OCI-LY3 (cell line): ENCODE measurements around the gene KLK11.

Source experiments
- H2AFZ ChIP-seq: fragments of 200-600, 300-600 bp; shearing (Covaris generic); 2 replicates; pipeline ENCODE4 v1.6.0; 2014; ENCODE audit warnings: antibody characterized with exemption, low read depth, low read length
- H3K27ac ChIP-seq: fragments of 200-600, 300-600 bp; sonication (generic); 2 replicates; pipeline ENCODE4 v1.5.1; 2014; ENCODE audit warnings: mild to moderate bottlenecking, low read length, moderate library complexity, mixed read lengths
- H3K27me3 ChIP-seq: fragments of 200-600, 300-600 bp; sonication (generic); 2 replicates; pipeline ENCODE4 v1.6.1; 2014; ENCODE audit warnings: low read depth, low read length, mixed read lengths
- H3K36me3 ChIP-seq: fragments of 200-600, 300-600 bp; sonication (generic); replicated peaks from 2 replicates; pipeline ENCODE3; 2014; ENCODE audit warnings: low read depth, low read length, mixed read lengths
- H3K4me1 ChIP-seq: fragments of 300-600, 200-600 bp; sonication (generic); 2 replicates; pipeline ENCODE4 v1.6.1; 2014; ENCODE audit warnings: low read length, mixed read lengths
- H3K4me2 ChIP-seq: fragments of 200-600, 300-600 bp; sonication (generic); 2 replicates; pipeline ENCODE4 v1.6.1; 2014; ENCODE audit warnings: low read length, mixed read lengths
- H3K4me3 ChIP-seq: fragments of 300-600, 200-600 bp; sonication (generic); 2 replicates; pipeline ENCODE4 v1.5.1; 2014; ENCODE audit warnings: antibody characterized with exemption, mild to moderate bottlenecking, low read length, moderate library complexity
- H3K79me2 ChIP-seq: fragments of 300-600, 200-600 bp; shearing (Covaris generic); 2 replicates; pipeline ENCODE4 v1.6.1; 2014; ENCODE audit warnings: mild to moderate bottlenecking, low read length, mixed read lengths
- H3K9ac ChIP-seq: fragments of 300-600, 200-600 bp; shearing (Covaris generic); 2 replicates; pipeline ENCODE4 v1.6.0; 2014; ENCODE audit warnings: mild to moderate bottlenecking, low read length, moderate library complexity
- H3K9me3 ChIP-seq: fragments of 200-600, 300-600 bp; shearing (Covaris generic); 2 replicates; pipeline ENCODE4 v1.6.1; 2014; ENCODE audit warnings: low read length, mixed read lengths; ENCODE audit not compliant: insufficient read depth
- H4K20me1 ChIP-seq: fragments of 200-600, 300-600 bp; sonication (generic); 2 replicates; pipeline ENCODE4 v1.6.1; 2016; ENCODE audit warnings: low read length, mixed read lengths; ENCODE audit not compliant: insufficient read depth
- CTCF ChIP-seq: fragments of 200-600, 300-600 bp; sonication (generic); IDR thresholded peaks from 2 replicates; pipeline ENCODE4 v1.5.1; 2014; ENCODE audit warnings: antibody characterized with exemption, low read length, low read depth
- EZH2phosphoT487 ChIP-seq: fragments of 200-600 bp; shearing (Covaris generic); IDR thresholded peaks from 2 replicates; pipeline ENCODE4 v1.6.1; 2018; ENCODE audit warnings: antibody characterized with exemption, mixed run types, low read depth

The KLK11 gene

DNA sequence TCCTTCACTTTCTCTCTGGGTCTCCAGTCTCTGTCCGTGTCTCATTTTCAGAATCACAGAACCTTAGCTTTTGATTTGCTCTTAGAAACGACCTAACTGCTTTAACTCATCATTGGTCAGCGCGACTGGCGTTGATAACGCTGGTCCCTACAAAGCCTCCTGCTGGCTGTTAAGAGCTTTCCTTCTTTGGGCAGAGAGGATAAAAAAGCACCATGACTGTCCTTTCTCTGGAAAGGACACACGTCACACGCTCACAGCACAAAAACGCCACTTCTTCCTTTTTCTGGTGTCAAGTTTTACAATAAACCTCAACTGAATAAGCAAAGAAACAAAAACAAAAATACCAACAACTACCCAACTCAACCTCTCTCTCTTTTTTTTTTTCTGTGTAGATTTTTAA lies 10.1 kb upstream of the KLK11 start:
- Histone ChIP-seq H3K9ac (no peak overlapping the region), H3K36me3 (no peaks in the 10 kb centered on the region), H3K79me2 (no peaks in the 10 kb centered on the region), H3K4me1 (no peaks in the 10 kb centered on the region), H3K9me3 (no peaks in the 10 kb centered on the region), H4K20me1 (no peaks in the 10 kb centered on the region), H3K4me2 (no peak overlapping the region), H3K27me3 (peaks cover 3% of the 10 kb centered on the region; the same call in 1 of the 2 replicates), H3K4me3 (no peak overlapping the region), H3K27ac (no peak overlapping the region), H2AFZ (no peak overlapping the region)
- no peak for TF ChIP-seq EZH2phosphoT487
- TF ChIP-seq CTCF, result no peak

DNA sequence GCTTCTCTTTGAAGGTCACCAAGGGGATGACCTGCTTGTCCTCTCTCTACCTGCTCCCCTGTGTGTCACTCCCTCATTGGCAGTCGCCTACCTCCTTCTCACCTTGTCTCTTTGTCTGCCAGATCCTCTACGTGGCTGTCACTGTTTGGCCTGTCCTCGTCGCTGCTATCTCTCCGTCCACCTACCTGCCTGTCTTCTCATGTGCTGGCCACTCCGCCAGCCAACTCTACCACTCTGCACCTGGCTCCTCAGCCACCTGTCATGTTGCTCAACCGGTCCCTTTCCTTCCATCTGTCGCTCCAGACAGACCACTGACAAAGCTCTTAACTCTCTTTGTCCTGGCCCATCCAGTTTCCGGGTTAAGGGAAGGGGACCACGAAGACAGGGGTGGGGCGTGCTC lies 8.3 kb upstream of the KLK11 start, which contains the start of gene KLK12:
KLK12 (minus strand) TSS at position 299 of the 400 bp plus-strand sequence. CDS start 381 bp downstream, outside the sequence.
- Histone ChIP-seq H3K27me3 (peaks cover 4% of the 10 kb centered on the region; the same call in 1 of the 2 replicates), H3K36me3 (no peaks in the 10 kb centered on the region), H3K4me3 (no peak within 1 kb of the TSS), H3K4me2 (no peak within 1 kb of the TSS), H3K9me3 (no peaks in the 10 kb centered on the region), H3K4me1 (no peaks in the 10 kb centered on the region), H3K27ac (no peak within 1 kb of the TSS), H3K9ac (no peak within 1 kb of the TSS), H4K20me1 (no peaks in the 10 kb centered on the region), H3K79me2 (no peaks in the 10 kb centered on the region), H2AFZ (no peak within 1 kb of the TSS)
- TF ChIP-seq EZH2phosphoT487 (no peak), CTCF (no peak)

DNA sequence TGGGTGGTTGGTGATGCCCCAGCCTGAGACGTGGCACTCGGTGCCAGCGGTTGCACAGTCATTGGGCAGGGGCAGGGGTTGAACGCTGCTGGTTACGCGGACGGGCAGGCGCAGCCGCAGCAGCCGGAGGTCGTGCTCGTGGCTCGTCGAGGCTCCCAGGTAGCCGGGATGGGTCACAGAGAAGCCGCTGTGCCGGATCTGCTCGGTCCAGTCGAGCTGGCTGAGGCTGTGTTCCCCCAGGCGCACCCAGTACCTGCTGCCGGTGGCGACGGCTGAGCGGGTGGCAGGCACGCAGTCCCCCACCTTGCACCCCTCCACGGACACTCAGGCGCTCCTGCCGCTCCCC lies 5.4 kb upstream of the KLK11 start:
- H3K36me3 ChIP-seq, result no peaks in the 10 kb centered on the region
- H3K4me1 ChIP-seq, result no peaks in the 10 kb centered on the region
- H3K27me3 ChIP-seq, result peaks cover 8% of the 10 kb centered on the region; the same call in 1 of the 2 replicates
- no peak overlapping the region for H3K9ac ChIP-seq
- H2AFZ ChIP-seq, result no peak overlapping the region
- no peaks in the 10 kb centered on the region for H3K9me3 ChIP-seq
- no peak overlapping the region for H3K27ac ChIP-seq
- H4K20me1 ChIP-seq, result no peaks in the 10 kb centered on the region
- H3K4me2 ChIP-seq, result no peak overlapping the region
- no peak for TF ChIP-seq EZH2phosphoT487
- TF ChIP-seq CTCF, result no peak
- no peaks in the 10 kb centered on the region for H3K79me2 ChIP-seq
- H3K4me3 ChIP-seq, result no peak overlapping the region

- H3K79me2 ChIP-seq, result no peaks in the 10 kb centered on the region
- no peak overlapping the region for H2AFZ ChIP-seq
- no peaks in the 10 kb centered on the region for H3K9me3 ChIP-seq
- no peaks in the 10 kb centered on the region for H3K36me3 ChIP-seq
- H4K20me1 ChIP-seq, result no peaks in the 10 kb centered on the region
- TF ChIP-seq CTCF (no peak), EZH2phosphoT487 (no peak)
- no peaks in the 10 kb centered on the region for H3K4me1 ChIP-seq
- no peak overlapping the region for H3K27ac ChIP-seq
- no peak overlapping the region for H3K9ac ChIP-seq
- H3K27me3 ChIP-seq, result peaks cover 8% of the 10 kb centered on the region; the same call in 1 of the 2 replicates
- no peak overlapping the region for H3K4me2 ChIP-seq
- no peak overlapping the region for H3K4me3 ChIP-seq
Measured at GRCh38 chr19:51031220-51031879, 4.9 kb upstream of the KLK11 start.
